ENCODE results near the gene RABGAP1L. TPM values are rescaled to one million over a fixed set of nuclear protein-coding genes. Genes with fewer than 3 reads are reported as not detected.

RABGAP1L gene
- total and polyA plus RNA-seq, 2 of the 8 experiments (the other 6 are each of a cell fraction or from before 2014, with no cell fraction given): 33.3 to 156 TPM

GRCh38 chr1:174284052-174284451, 124.7 kb downstream of the RABGAP1L start:
- Histone ChIP-seq H2BK12ac (ENCODE audit: low read depth, low read length) (no peak overlapping the region), H2BK20ac (ENCODE audit: low read length) (no peak overlapping the region), H3K18ac (ENCODE audit: extremely low read depth, low read length) (no peak overlapping the region), H3K23me2 (ENCODE audit: low read depth, low read length) (no peaks in the 10 kb centered on the region; the same call in 1 of the 2 replicates), H4K5ac (ENCODE audit: insufficient read length, low read depth, low read length) (no peak overlapping the region), H3K9me3 (ENCODE audit: insufficient read depth in 2 of 2, low read depth in 1 of 2, low read length in 1 of 2) (no peaks in the 10 kb centered on the region), H3K4me2 (ENCODE audit: insufficient read depth in 1 of 2, low read depth in 2 of 2, low read length in 2 of 2) (no peak overlapping the region), H3K14ac (ENCODE audit: insufficient read length) (no peak overlapping the region), H3K27me3 (replicated peaks in 1 of 4; ENCODE audit: control insufficient read depth in 3 of 4, extremely low read depth in 1 of 4, insufficient read depth in 3 of 4, low read length in 3 of 4) (no peaks in the 10 kb centered on the region), H3K9ac (replicated peaks in 1 of 4; ENCODE audit: extremely low read depth in 1 of 4, low read depth in 3 of 4, low read length in 3 of 4) (no peak overlapping the region), H3K23ac (ENCODE audit: insufficient read length) (no peak overlapping the region), H4K8ac (ENCODE audit: extremely low read depth, insufficient read depth, low read length) (no peak overlapping the region), H4K91ac (replicated peaks; ENCODE audit: insufficient read length, low read length) (no peak overlapping the region), H3K4ac (replicated peaks; ENCODE audit: insufficient read length, low read depth, low read length) (no peak overlapping the region), H3K56ac (replicated peaks; ENCODE audit: insufficient read length, low read depth, low read length) (no peak overlapping the region), H2AFZ (ENCODE audit: low read length) (no peak overlapping the region), H4K20me1 (replicated peaks in 1 of 2; ENCODE audit: control insufficient read depth in 1 of 2, insufficient read depth in 2 of 2, low read length in 2 of 2) (no peaks in the 10 kb centered on the region), H2BK120ac (replicated peaks; ENCODE audit: low read depth, low read length) (no peak overlapping the region), H2BK5ac (ENCODE audit: low read depth, low read length) (no peak overlapping the region), H3K36me3 (ENCODE audit: control insufficient read depth in 2 of 4, insufficient read depth in 4 of 4, low read length in 3 of 4) (peaks cover 0 to 4% (median 0%) of the 10 kb centered on the region in 4 experiments; a peak in 1 of 8 replicates), H3K79me1 (ENCODE audit: low read depth, low read length) (no peaks in the 10 kb centered on the region), H2AK5ac (ENCODE audit: low read depth, low read length) (no peak overlapping the region), H3K79me2 (ENCODE audit: control insufficient read depth in 1 of 2, insufficient read depth in 2 of 2, low read length in 2 of 2) (no peaks in the 10 kb centered on the region), H3K4me1 (replicated peaks in 1 of 4; ENCODE audit: control insufficient read depth in 3 of 4, insufficient read depth in 4 of 4, low read length in 3 of 4) (no peaks in the 10 kb centered on the region), H2BK15ac (ENCODE audit: low read length) (no peak overlapping the region), H3K27ac (ENCODE audit: low read depth, low read length) (no peak overlapping the region), H3K4me3 (ENCODE audit: extremely low read depth in 1 of 4, insufficient read depth in 2 of 4, low read depth in 3 of 4, low read length in 4 of 4) (no peak overlapping the region)
- FAIRE-seq: no peak
- ChIA-PET CTCF (ENCODE audit: partially characterized antibody) (interaction anchor here (0.8 to 1.6 kb wide), 2 partner anchors 22 to 81 kb away, joined by 3 to 9 read pairs; no protein-coding TSS in a partner anchor), POLR2A (ENCODE audit: partially characterized antibody) (no interaction called here)
- WGBS, 2 experiments (ENCODE audit: extremely low coverage in 1 of 2, insufficient coverage in 1 of 2, insufficient read length in 1 of 2, insufficient replicate concordance in 2 of 2, low coverage in 1 of 2, low lambda C conversion rate in 2 of 2, missing lambda C conversion rate in 1 of 2): 100% methylated on average over 2 of the region's 2 CpGs; no CpG with 5 or more reads in 1 of the 2 experiments
- no peak for DNase-seq (ENCODE audit: low read depth in 1 of 2, low spot score in 2 of 2)
- TF ChIP-seq TCF12 (IDR thresholded peaks at IDR 0.05; ENCODE audit: low read depth, low read length): no peak
- TF ChIP-seq NANOG (IDR thresholded peaks at IDR 0.05; ENCODE audit: insufficient read depth, low read depth, low read length, poor library complexity, severe bottlenecking): no peak
- no peak for TF ChIP-seq PHF8 (conservative IDR thresholded peaks at IDR 0.05; ENCODE audit: low read depth, low read length)
- TF ChIP-seq ASH2L (IDR thresholded peaks at IDR 0.05; ENCODE audit: low read length): no peak
- TF ChIP-seq SIX5 (IDR thresholded peaks at IDR 0.05; ENCODE audit: low read depth, low read length): no peak
- TF ChIP-seq MAFK (IDR thresholded peaks at IDR 0.05; ENCODE audit: low read depth, low read length): no peak
- TF ChIP-seq TAF7 (optimal IDR thresholded peaks at IDR 0.05; ENCODE audit: borderline replicate concordance, low read depth, low read length): no peak
- TF ChIP-seq SP4 (IDR thresholded peaks at IDR 0.05; ENCODE audit: low read length): no peak
- no peak for TF ChIP-seq MAX (IDR thresholded peaks at IDR 0.05)
- no peak for TF ChIP-seq ATF2 (IDR thresholded peaks at IDR 0.05; ENCODE audit: low read length)
- no peak for TF ChIP-seq JUND (IDR thresholded peaks at IDR 0.05; ENCODE audit: low read length)
- TF ChIP-seq EGR1 (IDR thresholded peaks at IDR 0.05; ENCODE audit: borderline replicate concordance, low read depth, low read length): no peak
- no peak for TF ChIP-seq SIRT6 (IDR thresholded peaks at IDR 0.05; ENCODE audit: low read length)
- no peak for TF ChIP-seq RFX5 (IDR thresholded peaks at IDR 0.05; ENCODE audit: borderline replicate concordance, low read depth, low read length)

Measured in H1 (cell line).